Upper lobe of right lung (tissue), 1 donor: ENCODE results near the gene OR51B2. TPM values are rescaled to one million over a fixed set of nuclear protein-coding genes. Genes with fewer than 3 reads are reported as not detected.

ENCODE experiments used
- ATAC-seq: fragments of 200-7000 bp; cut with Tn5 transposase; one replicate; pipeline ENCODE4 v1.9.1; 2020; ENCODE audit warnings: mild to moderate bottlenecking, moderate library complexity
- DNase-seq: peaks from one replicate; pipeline ENCODE4 v3.0.0-alpha.2; 2020
- H3K27ac ChIP-seq: fragments of 200-600 bp; one replicate; pipeline ENCODE4 v1.8.0; 2022
- H3K27me3 ChIP-seq: fragments of 200-600 bp; one replicate; pipeline ENCODE4 v1.8.0; 2022; ENCODE audit warnings: mild to moderate bottlenecking
- H3K36me3 ChIP-seq: fragments of 200-600 bp; one replicate; pipeline ENCODE4 v1.8.0; 2022
- H3K4me1 ChIP-seq: fragments of 200-600 bp; one replicate; pipeline ENCODE4 v1.8.0; 2022
- H3K4me3 ChIP-seq: fragments of 200-600 bp; one replicate; pipeline ENCODE4 v1.8.0; 2022; ENCODE audit warnings: mild to moderate bottlenecking
- H3K9me3 ChIP-seq: fragments of 200-600 bp; one replicate; pipeline ENCODE4 v1.8.0; 2022
- CTCF ChIP-seq: fragments of 200-600 bp; IDR thresholded peaks from one replicate; pipeline ENCODE4 v1.8.0; 2022; ENCODE audit warnings: antibody characterized with exemption
- intact Hi-C: fragments of 100-400 bp; cut with DNase I; formaldehyde crosslinking; loops from one replicate; pipeline ENCODE4 v1.11.0; 2022
- total RNA-seq: library from RNA; stranded (reverse); fragmentation: NEBNext Ultra II Directional; extraction: Animal tissue kit (Norgen Biotek cat#: 25700); gene quantifications from one replicate; pipeline ENCODE4 v1.2.1, GENCODE V29; 2021
- donor health status: DM: no; HTN: yes; CAD: no; lungs with severe emphysema.

OR51B2 gene
- total RNA-seq, 1 donor from 2014 or later, result not detected

DNA sequence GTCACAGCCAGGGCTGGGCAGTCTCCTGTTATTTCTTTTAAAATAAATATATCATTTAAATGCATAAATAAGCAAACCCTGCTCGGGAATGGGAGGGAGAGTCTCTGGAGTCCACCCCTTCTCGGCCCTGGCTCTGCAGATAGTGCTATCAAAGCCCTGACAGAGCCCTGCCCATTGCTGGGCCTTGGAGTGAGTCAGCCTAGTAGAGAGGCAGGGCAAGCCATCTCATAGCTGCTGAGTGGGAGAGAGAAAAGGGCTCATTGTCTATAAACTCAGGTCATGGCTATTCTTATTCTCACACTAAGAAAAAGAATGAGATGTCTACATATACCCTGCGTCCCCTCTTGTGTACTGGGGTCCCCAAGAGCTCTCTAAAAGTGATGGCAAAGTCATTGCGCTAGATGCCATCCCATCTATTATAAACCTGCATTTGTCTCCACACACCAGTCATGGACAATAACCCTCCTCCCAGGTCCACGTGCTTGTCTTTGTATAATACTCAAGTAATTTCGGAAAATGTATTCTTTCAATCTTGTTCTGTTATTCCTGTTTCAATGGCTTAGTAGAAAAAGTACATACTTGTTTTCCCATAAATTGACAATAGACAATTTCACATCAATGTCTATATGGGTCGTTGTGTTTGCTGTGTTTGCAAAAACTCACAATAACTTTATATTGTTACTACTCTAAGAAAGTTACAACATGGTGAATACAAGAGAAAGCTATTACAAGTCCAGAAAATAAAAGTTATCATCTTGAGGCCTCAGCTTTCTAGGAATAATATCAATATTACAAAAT, 35.8 kb downstream of the OR51B2 start:
- Histone ChIP-seq H3K9me3 (no peaks in the 10 kb centered on the region), H3K4me3 (no peak overlapping the region), H3K36me3 (no peaks in the 10 kb centered on the region), H3K4me1 (no peaks in the 10 kb centered on the region), H3K27me3 (no peaks in the 10 kb centered on the region), H3K27ac (no peak overlapping the region)
- intact Hi-C loops, result no loop called here
- TF ChIP-seq CTCF, result no peak
- no peak for ATAC-seq
- no peak for DNase-seq

DNA sequence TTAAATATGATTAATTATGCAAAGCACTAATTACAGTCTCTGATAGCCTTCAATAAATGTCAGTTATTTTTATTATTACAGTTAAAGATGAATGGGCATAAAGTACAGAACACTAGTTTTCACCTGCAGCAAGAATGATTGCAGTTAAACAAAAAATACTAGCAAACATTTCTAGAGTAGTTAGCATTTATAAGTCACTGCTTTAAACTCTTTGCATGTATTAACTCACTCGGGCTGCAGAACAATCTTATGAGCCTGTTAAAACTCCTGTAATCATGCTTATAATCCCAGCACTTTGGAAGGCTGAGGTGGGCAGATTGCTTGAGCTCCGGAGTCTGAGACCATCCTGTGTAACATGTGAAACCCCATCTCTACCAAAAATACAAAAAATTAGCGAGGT, 37.2 kb downstream of the OR51B2 start:
- H3K27me3 ChIP-seq, result no peaks in the 10 kb centered on the region
- ATAC-seq (no peak), DNase-seq (no peak)
- no peaks in the 10 kb centered on the region for H3K9me3 ChIP-seq
- no peak overlapping the region for H3K4me3 ChIP-seq
- H3K27ac ChIP-seq, result no peak overlapping the region
- H3K36me3 ChIP-seq, result no peaks in the 10 kb centered on the region
- H3K4me1 ChIP-seq, result no peaks in the 10 kb centered on the region
- intact Hi-C loops, result no loop called here
- TF ChIP-seq CTCF, result no peak

DNA sequence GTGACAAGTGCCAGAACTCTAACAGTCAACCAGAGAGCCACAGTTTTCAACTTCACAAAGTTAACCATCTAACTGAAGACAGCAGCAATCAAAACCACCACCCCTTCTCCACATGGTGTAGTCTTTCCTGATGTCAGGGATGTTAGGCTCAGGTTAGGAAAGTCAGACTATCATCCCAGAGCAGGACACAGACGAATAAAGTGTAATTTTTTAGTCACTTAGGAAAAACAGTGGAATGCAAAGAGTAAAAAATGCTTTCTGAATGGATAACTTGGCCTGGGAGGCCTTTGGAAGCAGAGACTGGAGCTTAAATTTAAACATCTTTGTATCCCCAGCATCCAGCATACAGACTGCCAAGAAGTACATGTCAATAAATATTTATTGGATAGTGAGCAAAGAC, 37.7 kb downstream of the OR51B2 start:
- ATAC-seq, result no peak
- intact Hi-C loops, result no loop called here
- no peaks in the 10 kb centered on the region for H3K27me3 ChIP-seq
- no peaks in the 10 kb centered on the region for H3K9me3 ChIP-seq
- no peaks in the 10 kb centered on the region for H3K4me1 ChIP-seq
- no peaks in the 10 kb centered on the region for H3K36me3 ChIP-seq
- no peak for TF ChIP-seq CTCF
- DNase-seq, result no peak
- no peak overlapping the region for H3K4me3 ChIP-seq
- H3K27ac ChIP-seq, result no peak overlapping the region

DNA sequence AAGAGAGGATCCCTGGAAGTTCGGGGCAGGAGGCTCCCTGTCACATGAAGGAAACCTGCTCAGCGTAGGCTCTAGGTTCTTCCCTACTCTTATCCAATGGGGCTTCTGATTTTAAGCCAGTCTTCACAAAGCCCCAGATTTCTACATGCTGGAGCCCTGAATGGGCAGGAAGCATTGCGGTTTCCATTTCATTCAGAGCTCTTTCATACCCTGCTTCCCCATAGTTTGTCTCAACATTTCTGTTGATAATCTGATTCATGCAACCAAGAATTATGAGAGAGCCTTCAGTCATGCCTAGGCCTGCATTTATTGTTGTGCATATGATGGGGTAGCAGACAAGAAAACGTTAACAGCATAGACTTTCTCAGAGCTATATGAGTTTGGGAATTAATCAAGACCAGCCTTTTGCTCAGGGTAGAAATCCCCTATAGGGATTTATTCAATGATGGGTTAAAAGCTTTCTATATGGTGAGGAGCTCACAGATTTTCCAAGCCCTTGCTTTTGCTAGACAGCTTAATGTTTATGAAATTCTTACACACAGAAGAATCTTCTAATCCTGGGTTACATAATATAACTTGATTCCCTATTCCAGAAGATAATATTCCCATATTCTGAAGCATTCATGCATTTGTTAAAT, 38.3 kb downstream of the OR51B2 start:
- no peak for ATAC-seq
- DNase-seq, result no peak
- intact Hi-C loops, result no loop called here
- no peak for TF ChIP-seq CTCF
- Histone ChIP-seq H3K36me3 (no peaks in the 10 kb centered on the region), H3K27me3 (no peaks in the 10 kb centered on the region), H3K9me3 (no peaks in the 10 kb centered on the region), H3K27ac (no peak overlapping the region), H3K4me3 (no peak overlapping the region), H3K4me1 (no peaks in the 10 kb centered on the region)

GRCh38 chr11:5284637-5285036, 39.5 kb downstream of the OR51B2 start:
- Histone ChIP-seq H3K27me3 (no peaks in the 10 kb centered on the region), H3K4me3 (no peak overlapping the region), H3K4me1 (no peaks in the 10 kb centered on the region), H3K9me3 (no peaks in the 10 kb centered on the region), H3K36me3 (no peaks in the 10 kb centered on the region), H3K27ac (no peak overlapping the region)
- ATAC-seq (no peak), DNase-seq (no peak)
- intact Hi-C loops, result no loop called here
- no peak for TF ChIP-seq CTCF
